WTC11 (cell line): ENCODE results near the gene SNRNP35. TPM values are rescaled to one million over a fixed set of nuclear protein-coding genes. Genes with fewer than 3 reads are reported as not detected.

Source experiments
- ATAC-seq: fragments of 200-7000 bp; cut with Tn5 transposase; 2 replicates; pipeline ENCODE4 v1.10.0; 2021; ENCODE audit warnings: mild to moderate bottlenecking, moderate library complexity
- CTCF ChIA-PET: fragments of 300-600 bp; sonication (Branson Sonifier 250); formaldehyde crosslinking; loops from one replicate; lab custom pipeline; 2021; ENCODE audit warnings: antibody characterized with exemption; lab: Charles Lee
- POLR2A ChIA-PET: fragments of 350-600 bp; sonication (Branson Sonifier 250); formaldehyde crosslinking; loops from one replicate; lab custom pipeline; 2021; ENCODE audit warnings: antibody characterized with exemption; lab: Charles Lee
- DNase-seq: peaks from one replicate; pipeline ENCODE4 v3.0.0; 2021; ENCODE audit warnings: low spot score
- H3K27ac Mint-ChIP-seq: 2 replicates; pipeline ENCODE4 v1.8.0; 2021; ENCODE audit warnings: mixed read lengths
- H3K27me3 Mint-ChIP-seq: 2 replicates; pipeline ENCODE4 v1.8.0; 2021; ENCODE audit warnings: low read depth, mild to moderate bottlenecking, moderate library complexity, mixed read lengths
- H3K36me3 Mint-ChIP-seq: 2 replicates; pipeline ENCODE4 v1.8.0; 2021; ENCODE audit warnings: mixed read lengths
- H3K4me1 Mint-ChIP-seq: 2 replicates; pipeline ENCODE4 v1.8.0; 2022; ENCODE audit warnings: mixed read lengths
- H3K4me3 Mint-ChIP-seq: 2 replicates; pipeline ENCODE4 v1.8.0; 2021; ENCODE audit warnings: mild to moderate bottlenecking, moderate library complexity, mixed read lengths
- H3K9me3 Mint-ChIP-seq: 2 replicates; pipeline ENCODE4 v1.8.0; 2021; ENCODE audit warnings: mixed read lengths
- CDX4 ChIP-seq: fragments of 250-450 bp; sonication (Bioruptor Pico); IDR thresholded peaks from 2 replicates; pipeline ENCODE4 v1.9.0; 2021; ENCODE audit warnings: moderate library complexity, mild to moderate bottlenecking, inconsistent platforms, borderline replicate concordance
- E2F1 ChIP-seq: sonication (generic); formaldehyde crosslinking; IDR thresholded peaks from 2 replicates; pipeline ENCODE4 v1.8.0; 2022; ENCODE audit warnings: mild to moderate bottlenecking, missing genetic modification reagents
- E2F4 ChIP-seq: sonication (generic); formaldehyde crosslinking; IDR thresholded peaks from 2 replicates; pipeline ENCODE4 v1.8.1; 2022; ENCODE audit warnings: low read depth, mild to moderate bottlenecking, moderate library complexity, missing genetic modification reagents, borderline replicate concordance
- ELF4 ChIP-seq: sonication (generic); formaldehyde crosslinking; IDR thresholded peaks from 2 replicates; pipeline ENCODE4 v1.8.1; 2022; ENCODE audit warnings: low read depth, mild to moderate bottlenecking, moderate library complexity, missing genetic modification reagents
- ERG ChIP-seq: fragments of 250-450 bp; sonication (Bioruptor Pico); IDR thresholded peaks from 2 replicates; pipeline ENCODE4 v1.8.0; 2021; ENCODE audit warnings: mild to moderate bottlenecking
- ESRRA ChIP-seq: sonication (generic); formaldehyde crosslinking; IDR thresholded peaks from 2 replicates; pipeline ENCODE4 v1.8.1; 2022; ENCODE audit warnings: mild to moderate bottlenecking, missing genetic modification reagents, borderline replicate concordance
- GABPB1 ChIP-seq: sonication (generic); formaldehyde crosslinking; IDR thresholded peaks from 2 replicates; pipeline ENCODE4 v1.8.1; 2023; ENCODE audit warnings: mild to moderate bottlenecking, missing genetic modification reagents
- GRHL2 ChIP-seq: fragments of 250-450 bp; sonication (Bioruptor Pico); IDR thresholded peaks from 2 replicates; pipeline ENCODE4 v1.8.0; 2022; ENCODE audit warnings: mild to moderate bottlenecking, moderate library complexity; ENCODE audit not compliant: insufficient replicate concordance, severe bottlenecking
- IRF2 ChIP-seq: sonication (generic); formaldehyde crosslinking; IDR thresholded peaks from 2 replicates; pipeline ENCODE4 v1.8.0; 2022; ENCODE audit warnings: low read depth, missing genetic modification reagents, borderline replicate concordance
- MYBL2 ChIP-seq: sonication (generic); formaldehyde crosslinking; IDR thresholded peaks from 2 replicates; pipeline ENCODE4 v1.8.1; 2023; ENCODE audit warnings: mild to moderate bottlenecking, moderate library complexity, missing genetic modification reagents
- NFATC4 ChIP-seq: fragments of 250-450 bp; sonication (Bioruptor Pico); IDR thresholded peaks from 2 replicates; pipeline ENCODE4 v1.9.0; 2021; ENCODE audit warnings: mild to moderate bottlenecking
- RELA ChIP-seq: sonication (generic); formaldehyde crosslinking; IDR thresholded peaks from 2 replicates; pipeline ENCODE4 v1.8.1; 2022; ENCODE audit warnings: missing genetic modification reagents, mild to moderate bottlenecking, borderline replicate concordance
- USF2 ChIP-seq: sonication (generic); formaldehyde crosslinking; IDR thresholded peaks from 2 replicates; pipeline ENCODE4 v1.8.1; 2023; ENCODE audit warnings: mild to moderate bottlenecking, missing genetic modification reagents, moderate library complexity
- ZNF425 ChIP-seq: fragments of 250-450 bp; sonication (Bioruptor Pico); conservative IDR thresholded peaks from 2 replicates; pipeline ENCODE4 v1.9.0; 2021; ENCODE audit warnings: mild to moderate bottlenecking
- total RNA-seq: library from RNA; stranded (reverse); gene quantifications from 3 replicates; pipeline ENCODE4 v1.2.3, GENCODE V29; 2021
- TF ChIP-seq, protein P1 (sequence below): sonication (generic); formaldehyde crosslinking; IDR thresholded peaks from 2 replicates; pipeline ENCODE4 v1.8.0; 2023; ENCODE audit warnings: missing genetic modification reagents
- TF ChIP-seq, protein P2 (sequence below): sonication (generic); formaldehyde crosslinking; IDR thresholded peaks from 2 replicates; pipeline ENCODE4 v1.8.1; 2023; ENCODE audit warnings: mild to moderate bottlenecking, missing genetic modification reagents, moderate library complexity

SNRNP35 gene
- total RNA-seq, 1 experiment from 2014 or later: 20.0 TPM

- Mint-ChIP-seq H3K36me3 (0 out of 2 replicates have a peak, but pooled peaks cover 2% of the 10 kb centered on the region), H3K27me3 (no peaks in the 10 kb centered on the region; the same call in 1 of the 2 replicates), H3K4me1 (no peaks in the 10 kb centered on the region), H3K27ac (no peak overlapping the region), H3K4me3 (no peak overlapping the region), H3K9me3 (peaks cover 8% of the 10 kb centered on the region)
- ATAC-seq: no peak
- CTCF ChIA-PET: no interaction called here
- TF ChIP-seq NFATC4: no peak
- DNase-seq: no peak
- POLR2A ChIA-PET: no interaction called here
Observed at GRCh38 chr12:123427036-123427769, 30.7 kb upstream of the SNRNP35 start.

- 0 out of 2 replicates have a peak, but pooled peaks cover 2% of the 10 kb centered on the region for H3K36me3 Mint-ChIP-seq
- no peak overlapping the region for H3K4me3 Mint-ChIP-seq
- H3K27me3 Mint-ChIP-seq: no peaks in the 10 kb centered on the region; the same call in 1 of the 2 replicates
- H3K4me1 Mint-ChIP-seq: no peaks in the 10 kb centered on the region
- ATAC-seq (no peak), DNase-seq (no peak)
- POLR2A ChIA-PET: no interaction called here
- CTCF ChIA-PET: no interaction called here
- peaks cover 5% of the 10 kb centered on the region for H3K9me3 Mint-ChIP-seq
- no peak for TF ChIP-seq ESRRA
- no peak for TF ChIP-seq ERG
- no peak for TF ChIP-seq GABPB1
- TF ChIP-seq, protein P1, sequence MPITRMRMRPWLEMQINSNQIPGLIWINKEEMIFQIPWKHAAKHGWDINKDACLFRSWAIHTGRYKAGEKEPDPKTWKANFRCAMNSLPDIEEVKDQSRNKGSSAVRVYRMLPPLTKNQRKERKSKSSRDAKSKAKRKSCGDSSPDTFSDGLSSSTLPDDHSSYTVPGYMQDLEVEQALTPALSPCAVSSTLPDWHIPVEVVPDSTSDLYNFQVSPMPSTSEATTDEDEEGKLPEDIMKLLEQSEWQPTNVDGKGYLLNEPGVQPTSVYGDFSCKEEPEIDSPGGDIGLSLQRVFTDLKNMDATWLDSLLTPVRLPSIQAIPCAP: no peak
- no peak for TF ChIP-seq E2F1 (CRISPR knock-in tag)
- no peak for TF ChIP-seq GRHL2 (CRISPR knock-in tag)
- no peak for TF ChIP-seq RELA (CRISPR knock-in tag)
- TF ChIP-seq MYBL2 (CRISPR knock-in tag): no peak
- TF ChIP-seq ELF4: no peak
- TF ChIP-seq E2F4 (CRISPR knock-in tag): no peak
- TF ChIP-seq USF2: no peak
- TF ChIP-seq, protein P2, sequence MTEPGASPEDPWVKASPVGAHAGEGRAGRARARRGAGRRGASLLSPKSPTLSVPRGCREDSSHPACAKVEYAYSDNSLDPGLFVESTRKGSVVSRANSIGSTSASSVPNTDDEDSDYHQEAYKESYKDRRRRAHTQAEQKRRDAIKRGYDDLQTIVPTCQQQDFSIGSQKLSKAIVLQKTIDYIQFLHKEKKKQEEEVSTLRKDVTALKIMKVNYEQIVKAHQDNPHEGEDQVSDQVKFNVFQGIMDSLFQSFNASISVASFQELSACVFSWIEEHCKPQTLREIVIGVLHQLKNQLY (CRISPR knock-in tag): no peak
- TF ChIP-seq CDX4 (CRISPR knock-in tag): no peak
- TF ChIP-seq ZNF425: no peak
- no peak for TF ChIP-seq IRF2 (CRISPR knock-in tag)
- no peak overlapping the region for H3K27ac Mint-ChIP-seq
Observed at GRCh38 chr12:123428591-123428990, 29.3 kb upstream of the SNRNP35 start.
